GM12892 (cell line): ENCODE data around the gene MUC6.

Experiments used
- DNase-seq: peaks from one replicate; pipeline ENCODE4 v3.0.0; 2011; ENCODE audit not compliant: insufficient read length
- FAIRE-seq: peaks from 2 replicates; lab custom pipeline; 2011; peaks lifted over from hg19 to GRCh38; lab: Jason Lieb, UNC
- POLR2A ChIP-seq: IDR thresholded peaks from 2 replicates; pipeline ENCODE4 v1.6.1; 2011; ENCODE audit warnings: low read depth, low read length, control low read depth
- POLR2AphosphoS5 ChIP-seq: IDR thresholded peaks from 2 replicates; pipeline ENCODE4 v1.6.1; 2011; ENCODE audit warnings: low read depth, low read length, control low read depth
- TAF1 ChIP-seq: IDR thresholded peaks from 2 replicates; pipeline ENCODE4 v1.6.1; 2011; ENCODE audit warnings: low read depth, mild to moderate bottlenecking, control low read depth, low read length, borderline replicate concordance

Gene MUC6

DNA sequence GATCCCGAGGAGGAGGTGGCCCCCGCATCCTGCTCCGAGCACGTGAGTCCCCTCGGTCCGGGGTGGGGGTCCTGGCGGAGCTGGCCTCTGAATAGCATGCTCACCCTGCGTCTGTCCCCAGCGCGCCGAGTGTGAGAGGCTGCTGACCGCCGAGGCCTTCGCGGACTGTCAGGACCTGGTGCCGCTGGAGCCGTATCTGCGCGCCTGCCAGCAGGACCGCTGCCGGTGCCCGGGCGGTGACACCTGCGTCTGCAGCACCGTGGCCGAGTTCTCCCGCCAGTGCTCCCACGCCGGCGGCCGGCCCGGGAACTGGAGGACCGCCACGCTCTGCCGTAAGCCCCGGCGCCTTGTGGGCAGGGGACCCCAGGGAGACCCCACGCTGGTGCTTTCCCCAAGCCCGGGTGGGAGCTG is 41.7 kb upstream of the MUC6 start:
- no peak for TF ChIP-seq TAF1
- DNase-seq (no peak), FAIRE-seq (no peak)

DNA sequence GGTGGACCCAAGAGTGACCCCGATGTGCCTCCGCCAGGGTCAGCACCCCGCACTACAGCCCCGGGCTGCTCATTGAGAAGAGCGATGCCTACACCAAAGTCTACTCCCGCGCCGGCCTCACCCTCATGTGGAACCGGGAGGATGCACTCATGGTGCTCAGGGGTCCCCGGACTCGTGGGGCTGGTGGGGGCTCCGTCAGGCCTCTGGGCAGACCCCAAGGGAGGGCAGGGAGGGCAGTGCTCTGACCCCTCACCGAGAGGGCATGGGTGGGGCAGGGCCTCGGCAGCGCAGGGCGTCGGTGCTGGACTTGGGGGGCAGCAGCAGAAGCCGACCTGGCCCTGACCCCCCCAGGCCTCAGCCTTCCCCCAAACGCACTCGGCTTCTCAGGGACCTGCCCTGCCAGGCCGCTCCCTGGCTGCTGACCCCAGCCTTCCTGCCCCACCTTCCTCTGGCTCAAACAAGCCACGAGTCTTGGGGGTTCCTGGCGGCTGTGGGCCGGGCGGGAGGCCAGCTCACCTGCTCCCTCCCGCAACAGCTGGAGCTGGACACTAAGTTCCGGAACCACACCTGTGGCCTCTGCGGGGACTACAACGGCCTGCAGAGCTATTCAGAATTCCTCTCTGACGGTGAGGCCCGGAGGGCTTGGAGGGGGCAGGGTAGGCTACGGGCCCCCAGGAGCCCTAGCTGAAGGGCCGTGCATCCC is 41.0 kb upstream of the MUC6 start:
- FAIRE-seq (no peak), DNase-seq (no peak)
- TF ChIP-seq TAF1 (no peak), POLR2AphosphoS5 (no peak), POLR2A (no peak)

DNA sequence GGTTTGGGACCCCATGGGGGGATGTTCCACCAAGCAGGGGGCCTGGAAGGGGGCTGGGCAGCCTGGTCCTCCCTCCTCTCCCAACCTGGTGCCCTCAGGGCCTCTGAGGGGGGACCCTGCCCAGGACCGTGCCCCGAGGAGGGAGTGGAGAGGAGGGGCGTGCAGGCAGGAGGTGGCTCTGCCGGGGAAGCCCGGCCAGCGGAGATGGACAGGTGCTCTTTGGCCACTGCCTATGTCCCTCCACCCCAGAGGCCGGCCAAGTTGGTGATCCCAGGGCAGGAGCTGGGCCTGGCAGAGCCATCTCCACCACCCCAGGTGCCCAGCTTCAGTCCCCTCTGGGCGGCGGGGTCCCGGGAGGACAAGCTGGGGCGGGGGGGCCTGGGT is 40.5 kb upstream of the MUC6 start:
- FAIRE-seq = no peak
- no peak for DNase-seq
- no peak for TF ChIP-seq TAF1
- TF ChIP-seq POLR2A = no peak
- no peak for TF ChIP-seq POLR2AphosphoS5

DNA sequence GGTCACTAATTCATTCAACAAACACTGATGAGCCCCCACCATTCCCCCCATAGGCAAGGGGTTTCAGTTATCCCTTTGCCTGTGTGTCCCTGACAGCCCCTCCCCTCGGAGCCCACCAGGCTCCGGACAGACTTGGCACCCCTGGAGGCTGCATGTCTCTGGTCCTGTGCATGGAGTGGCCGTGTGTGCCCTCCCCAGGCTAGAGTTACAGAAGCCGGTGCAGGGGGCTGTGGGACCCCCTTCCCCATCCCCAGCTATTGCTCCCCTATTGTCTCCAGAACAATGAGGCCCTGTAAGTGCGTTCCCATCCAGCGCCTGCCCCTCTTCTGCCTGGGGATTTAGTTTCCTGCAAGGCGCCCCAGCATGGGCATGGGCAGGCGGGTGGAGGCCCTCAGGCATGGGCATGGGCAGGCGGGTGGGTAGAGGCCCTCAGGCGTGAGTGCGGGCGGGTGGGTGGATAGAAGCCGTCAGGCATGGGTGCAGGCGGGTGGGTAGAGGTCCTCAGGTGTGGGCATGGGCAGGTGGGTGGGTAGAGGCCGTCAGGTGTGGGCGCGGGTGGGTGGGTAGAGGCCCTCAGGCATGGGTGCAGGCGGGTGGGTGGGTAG is 39.6 kb upstream of the MUC6 start:
- TF ChIP-seq POLR2AphosphoS5 (no peak), TAF1 (no peak), POLR2A (no peak)
- no peak for FAIRE-seq
- DNase-seq = no peak

DNA sequence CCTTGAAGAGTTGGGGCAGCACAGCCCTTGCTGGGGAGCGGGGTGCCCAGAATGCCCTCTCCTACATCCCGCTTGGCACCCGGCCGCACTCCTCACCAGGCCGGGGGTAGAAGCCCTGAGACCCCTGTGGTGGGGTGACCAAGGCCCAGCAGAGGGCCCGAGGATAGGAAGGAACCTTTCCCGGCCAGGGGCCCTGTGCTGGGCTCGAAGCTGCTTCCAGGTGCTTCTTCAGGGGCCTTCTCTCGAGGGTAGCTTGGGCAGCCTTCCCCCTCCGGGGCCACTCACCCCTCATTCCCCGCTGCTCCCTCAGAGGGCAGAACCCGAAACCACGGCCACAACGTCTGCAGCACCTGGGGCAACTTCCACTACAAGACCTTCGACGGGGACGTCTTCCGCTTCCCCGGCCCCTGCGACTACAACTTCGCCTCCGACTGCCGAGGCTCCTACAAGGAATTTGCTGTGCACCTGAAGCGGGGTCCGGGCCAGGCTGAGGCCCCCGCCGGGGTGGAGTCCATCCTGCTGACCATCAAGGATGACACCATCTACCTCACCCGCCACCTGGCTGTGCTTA is 38.9 kb upstream of the MUC6 start:
- DNase-seq (no peak), FAIRE-seq (no peak)
- no peak for TF ChIP-seq POLR2A
- TF ChIP-seq POLR2AphosphoS5 = no peak
- TF ChIP-seq TAF1 = no peak

DNA sequence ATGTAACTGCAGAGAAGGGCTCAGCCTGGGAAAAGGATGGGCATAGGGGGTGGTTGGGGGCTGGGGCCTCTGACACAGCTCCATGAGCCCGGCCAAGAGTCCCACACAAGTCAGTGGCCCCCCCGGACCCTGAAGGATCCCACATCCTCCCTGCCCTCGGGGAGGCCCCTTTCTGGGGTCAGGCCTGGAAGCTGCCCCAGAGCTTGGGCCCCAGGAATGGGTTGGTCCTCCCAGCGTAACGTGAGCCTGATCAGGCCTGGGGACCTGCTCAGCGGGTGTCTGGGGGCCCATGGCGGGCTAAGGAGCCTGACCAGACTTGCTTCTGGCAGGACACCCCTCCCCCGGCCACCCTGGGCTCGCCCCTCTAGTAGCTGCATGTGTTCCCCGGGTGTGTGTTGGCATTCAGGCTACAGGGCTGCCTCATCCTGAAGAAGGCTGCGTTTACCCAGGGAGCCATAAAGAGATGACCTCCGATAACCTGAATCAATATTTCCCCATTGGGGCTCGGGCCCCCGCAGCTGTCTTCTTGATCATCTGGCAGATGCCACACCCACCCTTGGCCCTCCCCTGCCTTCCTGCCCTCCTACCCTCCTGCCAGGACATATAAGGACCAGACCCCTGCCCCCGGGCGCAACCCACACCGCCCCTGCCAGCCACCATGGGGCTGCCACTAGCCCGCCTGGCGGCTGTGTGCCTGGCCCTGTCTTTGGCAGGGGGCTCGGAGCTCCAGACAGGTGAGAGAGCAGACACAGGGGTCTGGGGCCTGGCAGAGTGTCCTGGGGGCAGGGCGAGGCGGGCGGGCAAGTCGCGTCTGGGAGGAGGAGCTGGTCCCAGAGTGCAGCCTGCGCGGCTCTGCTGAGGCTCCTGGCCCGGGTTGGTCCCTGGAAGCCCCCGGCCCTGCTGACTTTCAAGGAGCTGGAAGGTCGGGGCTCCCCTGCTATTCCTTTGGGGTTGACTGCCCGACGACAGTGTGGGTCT is 38.0 kb upstream of the MUC6 start, which contains the start of gene MUC2:
Gene MUC2 (plus strand): TSS at position 631 of the 978 bp plus-strand sequence.
- FAIRE-seq (no peak), DNase-seq (no peak)
- TF ChIP-seq POLR2AphosphoS5 (no peak), POLR2A (no peak), TAF1 (no peak)

GRCh38 chr11:1073851-1074243 is 37.3 kb upstream of the MUC6 start:
- TF ChIP-seq POLR2A (no peak), POLR2AphosphoS5 (no peak), TAF1 (no peak)
- FAIRE-seq = no peak
- no peak for DNase-seq

- TF ChIP-seq POLR2A (no peak), POLR2AphosphoS5 (no peak), TAF1 (no peak)
- DNase-seq = no peak
- FAIRE-seq = no peak
Observed at GRCh38 chr11:1073261-1073724, 36.8 kb upstream of the MUC6 start.

DNA sequence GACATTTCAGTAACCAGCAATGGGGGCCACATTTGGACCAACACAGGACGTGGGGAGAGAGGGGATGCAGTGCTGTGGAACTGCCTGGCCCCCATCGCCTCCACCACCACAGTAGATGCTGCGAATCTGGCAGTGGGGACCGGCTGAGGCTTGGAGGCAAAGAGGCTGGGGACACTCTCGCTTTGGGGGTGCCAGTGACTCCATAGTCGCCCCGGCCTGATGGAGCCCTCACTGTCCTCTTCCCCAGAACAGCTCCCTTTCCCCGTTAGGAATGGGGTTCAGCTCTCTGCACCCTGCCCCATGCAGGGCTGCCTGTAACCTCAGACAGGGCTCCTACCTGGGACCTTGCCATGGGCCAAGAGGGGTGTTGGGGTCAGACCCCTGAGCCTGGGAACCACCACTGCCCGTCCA is 36.3 kb upstream of the MUC6 start:
- DNase-seq (no peak), FAIRE-seq (no peak)
- TF ChIP-seq POLR2A (no peak), POLR2AphosphoS5 (no peak), TAF1 (no peak)

GRCh38 chr11:1072116-1072820 is 35.8 kb upstream of the MUC6 start:
- no peak for DNase-seq
- FAIRE-seq = no peak
- no peak for TF ChIP-seq POLR2AphosphoS5
- TF ChIP-seq TAF1 = no peak
- no peak for TF ChIP-seq POLR2A

- no peak for DNase-seq
- FAIRE-seq = no peak
- TF ChIP-seq TAF1 = no peak
- no peak for TF ChIP-seq POLR2AphosphoS5
- TF ChIP-seq POLR2A = no peak
Observed at GRCh38 chr11:1071571-1072115, 35.1 kb upstream of the MUC6 start.
